Measurements from ENCODE around the gene FGF6.

DNA sequence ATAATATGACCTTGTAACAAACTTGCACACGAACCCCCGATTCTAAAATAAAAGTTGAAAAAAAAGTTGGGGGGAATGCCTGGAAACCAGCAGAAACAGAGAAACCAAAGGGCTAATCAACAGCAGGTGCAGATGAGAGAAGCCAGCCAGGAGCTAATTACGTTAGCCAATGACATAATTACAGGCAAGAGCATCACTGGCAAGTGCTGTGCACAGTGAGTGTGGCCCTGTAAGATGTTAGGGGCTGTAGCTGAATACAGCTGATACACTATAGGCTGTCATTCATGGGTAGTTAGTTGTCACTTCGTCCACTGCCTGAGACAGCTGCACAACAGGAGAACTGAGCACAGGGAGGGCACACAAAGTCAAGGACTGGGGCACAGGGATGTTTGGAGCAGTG, 58.8 kb downstream of the FGF6 start:
- TF ChIP-seq SMC3 (IDR thresholded peaks at IDR 0.05; ENCODE audit: low read depth, low read length) = no peak
- TF ChIP-seq EP300 (IDR thresholded peaks at IDR 0.05; ENCODE audit: borderline replicate concordance in 1 of 2, low read depth in 1 of 2, low read length in 1 of 2) = peak in 1 of 2 experiments; percentile 66; a peak in 1 of 4 replicates
- no peak for TF ChIP-seq POLR2AphosphoS5 (IDR thresholded peaks at IDR 0.05; ENCODE audit: low read depth, low read length)
